GM18870 (cell line): Measurements from ENCODE around the gene DALRD3.
A peak's percentile ranks its signal among the peaks of the same experiment; 100 is the strongest.

ENCODE experiments used
- ATAC-seq: cut with Tn5 transposase; IDR thresholded peaks from one replicate; pipeline ENCODE4 v1.9.1; 2021; ENCODE audit warnings: moderate library complexity; ENCODE audit not compliant: unreplicated experiment

The DALRD3 gene, protein sequence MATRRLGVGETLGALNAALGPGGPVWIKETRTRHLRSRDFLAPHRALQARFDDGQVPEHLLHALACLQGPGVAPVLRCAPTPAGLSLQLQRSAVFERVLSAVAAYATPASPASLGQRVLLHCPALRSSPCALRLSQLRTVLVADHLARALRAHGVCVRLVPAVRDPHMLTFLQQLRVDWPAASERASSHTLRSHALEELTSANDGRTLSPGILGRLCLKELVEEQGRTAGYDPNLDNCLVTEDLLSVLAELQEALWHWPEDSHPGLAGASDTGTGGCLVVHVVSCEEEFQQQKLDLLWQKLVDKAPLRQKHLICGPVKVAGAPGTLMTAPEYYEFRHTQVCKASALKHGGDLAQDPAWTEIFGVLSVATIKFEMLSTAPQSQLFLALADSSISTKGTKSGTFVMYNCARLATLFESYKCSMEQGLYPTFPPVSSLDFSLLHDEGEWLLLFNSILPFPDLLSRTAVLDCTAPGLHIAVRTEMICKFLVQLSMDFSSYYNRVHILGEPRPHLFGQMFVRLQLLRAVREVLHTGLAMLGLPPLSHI

DNA sequence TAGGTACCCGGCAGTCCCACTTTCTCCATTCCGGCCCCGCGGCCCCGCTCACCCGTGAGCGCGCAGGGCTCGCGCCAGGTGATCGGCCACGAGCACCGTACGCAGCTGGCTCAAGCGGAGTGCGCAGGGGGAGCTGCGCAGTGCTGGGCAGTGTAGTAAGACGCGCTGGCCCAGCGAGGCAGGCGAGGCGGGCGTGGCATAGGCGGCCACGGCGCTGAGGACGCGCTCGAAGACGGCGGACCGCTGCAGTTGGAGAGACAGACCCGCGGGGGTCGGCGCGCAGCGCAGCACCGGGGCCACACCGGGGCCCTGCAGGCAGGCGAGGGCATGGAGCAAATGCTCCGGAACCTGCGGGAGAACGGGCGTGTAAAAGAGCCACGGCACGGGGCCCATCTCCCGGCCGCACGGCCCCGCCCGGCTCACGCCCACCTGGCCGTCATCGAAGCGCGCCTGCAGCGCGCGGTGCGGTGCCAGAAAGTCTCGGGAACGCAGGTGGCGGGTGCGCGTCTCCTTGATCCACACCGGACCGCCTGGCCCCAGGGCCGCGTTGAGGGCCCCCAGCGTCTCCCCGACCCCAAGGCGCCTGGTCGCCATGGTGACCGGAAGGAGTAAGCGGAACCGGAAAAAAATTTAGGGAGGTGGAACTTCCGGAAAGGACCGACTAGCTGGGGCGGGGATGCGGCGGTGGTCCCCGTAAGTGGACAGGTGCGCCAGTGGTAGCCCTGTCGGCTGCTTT is at the start of gene DALRD3:
Gene DALRD3 (minus strand): TSS at position 610 of the 736 bp plus-strand sequence. CDS start 16 bp downstream, at position 594.
- no peak for ATAC-seq

DNA sequence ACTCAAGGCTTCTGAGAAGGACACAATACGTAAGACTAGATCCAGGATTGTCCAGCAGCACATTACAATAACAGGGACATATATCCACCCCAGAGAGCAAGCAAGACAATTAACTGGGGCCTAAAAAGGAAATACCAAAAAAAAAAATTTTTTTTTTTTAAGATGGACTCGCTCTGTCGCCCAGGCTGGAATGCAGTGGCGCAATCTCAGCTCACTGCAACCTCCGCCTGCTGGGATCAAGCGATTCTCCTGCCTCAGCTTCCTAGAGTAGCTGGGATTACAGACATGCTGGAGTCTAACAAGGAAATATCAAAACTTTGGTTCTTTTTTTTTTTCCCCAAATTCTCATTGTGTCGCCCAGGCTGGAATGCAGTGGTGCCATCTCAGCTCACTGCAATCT is 39.6 kb upstream of the DALRD3 start:
- ATAC-seq = no peak

DNA sequence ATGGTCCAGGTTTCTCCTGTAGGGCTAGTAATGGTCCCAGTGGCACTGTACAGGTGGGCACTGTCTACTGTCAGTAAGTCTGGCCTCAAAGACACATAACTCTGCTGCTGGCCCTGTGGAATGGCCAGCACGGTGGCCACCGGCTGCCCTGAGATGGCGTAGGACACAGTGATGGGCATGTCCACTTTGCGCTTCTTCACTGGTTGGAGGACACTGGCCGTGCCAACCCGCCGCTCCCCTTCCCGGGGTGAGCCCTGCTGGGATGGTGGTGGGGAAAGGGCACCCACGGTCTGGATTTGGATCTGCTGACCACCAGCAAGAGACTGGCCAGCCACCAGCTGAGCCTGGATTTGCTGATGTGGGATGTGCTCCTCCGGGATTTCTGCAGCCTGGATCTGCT is 38.9 kb upstream of the DALRD3 start:
- no peak for ATAC-seq

DNA sequence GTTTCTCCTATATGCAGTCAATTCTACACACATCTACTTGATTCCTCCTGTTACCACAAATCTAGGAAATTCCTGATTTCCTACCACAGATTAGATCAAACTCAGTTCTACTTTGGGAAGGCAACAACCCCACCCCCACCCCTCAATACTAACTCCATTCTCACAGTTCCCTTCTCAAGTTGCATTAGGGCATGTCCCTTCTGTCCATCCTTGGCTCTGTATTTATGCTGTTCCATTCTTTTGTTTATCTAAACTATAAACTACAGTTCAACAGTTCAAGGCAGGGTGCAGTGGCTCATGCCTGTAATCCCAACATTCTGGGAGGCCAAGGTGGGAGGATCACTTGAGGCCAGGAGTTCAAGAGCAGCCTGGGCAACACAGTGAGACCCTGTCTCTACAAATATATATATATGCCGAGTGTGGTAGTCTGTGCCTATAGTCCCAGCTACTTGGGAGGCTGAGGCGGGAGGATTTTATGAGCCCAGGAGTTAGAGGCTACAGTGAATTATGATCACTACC is 36.0 kb upstream of the DALRD3 start:
- ATAC-seq = no peak

DNA sequence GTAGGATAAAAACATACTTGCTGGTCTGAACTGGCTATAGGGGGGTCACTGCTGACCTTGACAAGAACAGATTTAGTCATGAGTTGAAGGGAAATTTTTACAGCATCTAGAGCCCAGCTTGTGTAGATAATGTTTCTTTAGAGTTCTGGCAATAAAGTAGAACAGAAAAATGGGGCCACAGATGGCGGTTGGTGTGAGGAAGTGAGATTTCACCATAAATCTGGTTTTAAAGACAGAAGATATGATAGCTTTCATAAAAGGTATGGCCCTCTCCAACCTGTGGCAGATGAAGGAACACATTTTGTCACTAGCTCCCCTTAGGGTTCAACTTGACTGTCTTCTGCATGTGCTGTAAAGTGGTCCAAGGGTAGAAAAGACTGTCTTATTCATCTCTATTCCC is 35.2 kb upstream of the DALRD3 start:
- ATAC-seq = no peak

DNA sequence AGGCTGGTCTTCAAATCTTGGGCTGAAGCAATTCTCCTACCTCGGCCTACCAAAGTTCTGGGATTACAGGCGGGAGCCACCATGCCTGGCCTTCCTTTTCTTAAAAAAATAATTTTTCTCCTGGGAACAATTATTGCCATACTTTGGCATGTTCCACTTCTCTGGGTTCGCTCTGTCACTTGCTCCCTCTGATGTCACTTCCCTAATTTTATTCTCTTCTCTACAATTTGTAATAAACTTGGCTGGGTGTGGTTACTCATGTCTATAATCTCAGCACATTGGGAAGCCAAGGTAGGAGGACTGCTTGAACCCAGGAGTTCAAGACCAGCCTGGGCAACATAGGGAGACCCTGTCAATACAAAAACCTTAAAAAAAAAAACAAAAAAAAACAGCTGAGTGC is 16.9 kb upstream of the DALRD3 start:
- ATAC-seq = no peak

DNA sequence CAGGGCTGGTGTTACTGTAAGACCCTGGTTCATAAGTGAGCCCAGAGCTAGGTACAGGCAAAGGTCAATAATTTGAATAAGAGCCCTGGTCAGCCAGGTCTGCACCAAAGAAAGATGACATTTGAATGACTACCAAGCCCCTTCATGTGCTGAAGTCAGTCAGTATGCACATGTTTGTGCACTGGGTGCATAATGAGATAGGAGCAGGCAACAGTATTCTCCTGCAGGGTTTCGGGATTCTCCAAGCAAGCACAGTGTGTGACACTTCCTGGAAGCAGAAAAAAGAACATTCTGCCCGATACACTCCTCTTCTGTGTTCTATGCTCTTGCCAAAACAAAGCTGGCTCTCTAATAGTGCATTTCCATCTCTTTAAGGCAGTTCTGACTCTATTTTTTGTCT is 16.3 kb upstream of the DALRD3 start:
- no peak for ATAC-seq

DNA sequence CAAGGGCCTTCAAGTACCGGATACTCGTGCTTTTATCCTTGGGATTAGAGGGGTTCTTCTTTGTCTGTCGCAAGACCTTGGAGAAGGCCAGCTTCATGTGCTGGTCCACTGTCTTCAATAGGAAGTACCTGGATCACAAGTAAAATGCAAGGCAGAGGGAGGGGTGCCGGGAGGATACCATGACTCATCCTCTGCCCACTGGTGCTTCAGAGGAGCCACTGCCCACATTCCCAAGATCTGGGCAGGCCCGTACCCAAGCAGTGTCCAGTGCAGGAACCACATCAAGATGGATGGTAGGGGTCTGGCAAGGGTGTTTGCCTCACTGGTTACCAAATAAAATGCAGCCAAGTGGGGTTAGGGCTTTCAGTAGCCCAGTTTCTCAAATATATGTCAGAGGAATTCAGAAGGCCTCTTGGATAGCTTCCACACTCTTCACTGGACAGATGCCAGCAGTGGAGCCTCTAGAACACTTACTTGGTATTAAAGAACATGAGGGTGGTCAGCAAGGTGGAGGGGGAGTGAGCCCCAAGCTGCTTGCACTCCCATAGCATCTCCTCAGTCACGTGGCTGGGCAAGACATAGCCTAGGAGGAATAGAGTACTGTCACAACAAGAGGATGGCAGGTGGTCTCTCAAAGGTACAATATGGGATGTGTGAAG is 14.4 kb upstream of the DALRD3 start:
- no peak for ATAC-seq

DNA sequence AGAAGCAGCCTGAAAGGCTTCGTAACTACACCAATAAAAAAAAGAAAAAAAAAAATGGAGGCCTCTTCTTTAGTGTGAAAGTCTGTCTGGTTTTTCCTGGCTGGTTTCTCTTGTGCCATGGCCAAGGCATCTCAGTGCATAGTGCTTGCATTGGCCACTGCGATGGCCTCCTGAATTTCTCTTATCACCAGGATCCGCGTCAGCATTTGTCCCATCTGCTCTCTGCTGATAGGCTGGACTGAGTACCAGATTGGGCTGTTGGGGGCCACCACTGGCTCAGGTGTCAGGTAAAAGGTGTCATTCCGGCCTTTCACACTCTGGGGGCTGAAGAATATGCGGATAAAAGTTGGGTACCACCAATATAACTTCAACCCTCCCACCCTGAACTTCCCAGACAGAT is 11.9 kb upstream of the DALRD3 start:
- ATAC-seq = no peak

DNA sequence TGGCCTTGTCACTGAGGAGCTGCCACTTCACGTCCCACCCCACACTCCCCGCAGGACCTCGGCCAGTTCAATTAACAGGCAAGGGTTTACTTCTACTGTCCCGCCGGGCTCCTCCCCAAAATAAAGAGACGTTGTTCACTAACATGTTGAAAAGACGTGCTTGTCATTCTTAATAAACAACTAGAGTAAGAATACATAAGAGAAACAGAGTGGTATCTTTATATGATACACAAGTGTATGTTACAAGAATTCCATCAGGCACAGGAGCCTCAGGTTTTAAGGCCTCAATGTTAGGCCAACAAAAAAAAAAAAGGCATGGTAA is 11.1 kb upstream of the DALRD3 start:
- ATAC-seq = no peak

DNA sequence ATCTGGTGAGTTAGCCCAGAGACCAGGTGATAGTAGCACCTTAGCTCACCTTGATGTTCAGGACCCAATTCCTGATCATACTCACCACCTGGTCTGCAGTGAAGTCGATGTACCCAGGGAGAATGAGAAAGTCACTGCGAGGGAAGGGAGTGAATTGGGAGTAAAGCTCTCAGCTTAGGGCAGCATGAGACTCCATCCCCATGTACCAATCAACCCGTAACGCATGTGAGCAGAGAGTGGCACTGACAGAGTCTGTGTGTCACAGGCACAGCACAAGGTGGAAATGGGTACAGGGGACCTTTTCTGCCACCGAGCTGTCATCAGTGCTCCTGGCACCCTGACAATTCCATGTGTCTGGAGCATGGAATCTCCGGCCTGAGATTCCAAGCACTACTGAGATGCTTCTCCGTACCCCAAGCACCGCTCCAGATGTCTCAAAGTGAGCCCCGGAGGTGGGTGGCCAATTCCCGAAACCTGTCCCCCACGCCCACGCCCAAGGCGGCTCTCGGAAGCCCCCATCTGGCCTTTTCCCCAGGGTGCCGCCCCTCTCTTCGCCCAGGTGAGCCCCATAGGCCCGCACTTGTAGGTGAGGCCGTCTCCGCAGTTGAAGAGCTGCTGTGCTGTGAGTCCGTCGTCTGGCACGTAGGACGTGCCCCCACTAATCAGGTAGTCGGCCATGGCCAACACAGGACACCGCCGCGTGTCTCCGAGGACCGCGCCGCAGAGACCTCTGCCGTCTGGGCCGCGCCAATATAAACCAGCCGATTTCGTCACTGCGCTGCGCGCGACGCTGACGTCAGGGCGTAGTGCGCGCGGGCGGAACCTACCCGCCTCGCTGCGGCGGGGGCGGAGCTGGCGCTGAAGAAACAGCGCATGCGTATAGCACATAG is 10.5 kb upstream of the DALRD3 start, which contains the start of gene IMPDH2:
Gene IMPDH2 (minus strand): TSS at position 726 of the 890 bp plus-strand sequence. CDS start 48 bp downstream, at position 678.
- peak; percentile 63 for ATAC-seq

DNA sequence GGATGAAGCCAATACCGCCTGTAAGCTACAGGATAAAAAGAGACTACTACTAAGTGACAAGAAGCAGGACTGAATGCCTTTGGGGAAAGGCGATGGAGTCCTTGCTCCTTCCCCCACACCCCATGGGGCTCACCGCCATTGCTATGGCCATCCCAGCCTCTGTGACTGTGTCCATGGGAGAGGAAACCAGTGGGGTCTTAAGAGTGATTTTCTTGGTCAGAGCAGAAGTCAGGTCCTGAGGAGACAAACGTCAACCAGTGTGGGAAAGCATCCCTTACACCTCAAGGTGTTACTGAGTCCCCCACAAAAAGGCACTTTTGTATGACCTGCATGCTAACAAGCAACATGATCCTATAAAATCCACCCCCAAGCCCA is 9.9 kb upstream of the DALRD3 start:
- no peak for ATAC-seq

DNA sequence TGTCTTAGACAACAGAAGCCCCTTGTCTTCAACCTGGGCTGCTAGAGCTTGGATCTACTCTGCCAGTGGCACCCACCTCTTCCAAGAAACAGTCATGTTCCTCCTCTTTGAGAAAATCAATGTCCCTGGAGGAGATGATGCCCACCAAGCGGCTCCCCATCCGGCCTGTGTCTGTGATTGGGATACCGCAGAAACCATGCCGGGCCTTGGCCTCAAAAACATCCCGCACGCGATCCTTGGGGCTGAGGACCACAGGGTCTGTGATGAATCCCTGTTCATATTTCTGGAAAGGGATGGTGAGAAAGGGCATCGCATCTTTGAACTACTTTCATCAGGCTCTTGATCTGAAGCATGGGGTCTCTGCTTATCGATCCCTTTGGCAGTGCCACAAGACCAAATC is 9.3 kb upstream of the DALRD3 start:
- ATAC-seq = no peak

DNA sequence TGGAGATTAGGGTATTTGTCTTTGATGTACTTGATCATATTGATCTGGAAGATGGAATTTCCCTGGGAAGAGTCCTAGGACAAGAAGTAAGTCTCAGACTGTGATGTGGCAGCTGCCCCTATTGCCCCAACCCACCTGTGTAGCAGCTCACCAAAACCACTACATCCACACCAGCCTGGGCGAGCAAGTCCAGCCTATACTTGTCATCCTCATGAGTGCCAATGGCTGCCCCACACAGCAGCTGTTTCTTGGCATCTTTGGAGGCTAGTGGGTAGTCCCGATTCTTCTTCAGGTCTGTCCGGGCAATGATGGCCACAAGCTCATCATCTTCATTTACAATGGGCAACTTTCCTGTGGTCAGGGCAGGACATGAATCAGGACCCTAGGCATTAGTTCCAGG is 8.2 kb upstream of the DALRD3 start:
- ATAC-seq = no peak

DNA sequence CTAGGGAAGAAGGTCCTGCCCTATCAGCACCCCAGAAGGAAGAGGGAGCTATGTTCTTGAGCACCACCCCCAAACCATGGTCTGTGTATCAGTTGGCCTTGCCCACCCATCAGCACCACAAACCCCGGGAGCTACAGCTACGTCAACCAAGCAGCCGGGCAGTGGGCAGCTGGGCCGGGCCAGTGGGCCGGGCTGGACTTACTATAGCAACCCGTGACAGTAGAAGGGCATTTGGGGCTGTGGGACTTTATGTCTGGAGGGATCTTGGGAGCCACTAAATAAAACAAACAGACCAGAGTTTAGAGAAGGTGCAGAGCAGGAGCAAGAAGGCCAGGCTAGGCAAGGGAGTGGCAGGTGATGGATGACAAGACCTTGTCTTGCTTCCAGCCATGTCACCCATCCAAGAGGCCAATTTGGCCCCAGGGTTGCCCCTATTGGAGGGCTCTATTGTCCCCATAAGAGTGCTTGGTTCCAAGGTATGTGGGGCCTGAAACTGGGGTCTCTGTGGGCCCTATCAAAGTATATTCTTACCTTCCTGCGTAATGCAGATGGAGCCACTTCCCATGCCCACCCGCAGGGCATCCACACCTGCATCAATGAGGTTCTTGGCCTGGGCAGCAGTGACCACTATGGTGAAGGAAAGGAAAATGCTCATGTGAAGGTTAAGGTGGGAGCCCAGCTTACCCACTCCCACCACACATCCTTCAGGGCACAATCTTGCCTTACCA is 7.6 kb upstream of the DALRD3 start:
- ATAC-seq = no peak

DNA sequence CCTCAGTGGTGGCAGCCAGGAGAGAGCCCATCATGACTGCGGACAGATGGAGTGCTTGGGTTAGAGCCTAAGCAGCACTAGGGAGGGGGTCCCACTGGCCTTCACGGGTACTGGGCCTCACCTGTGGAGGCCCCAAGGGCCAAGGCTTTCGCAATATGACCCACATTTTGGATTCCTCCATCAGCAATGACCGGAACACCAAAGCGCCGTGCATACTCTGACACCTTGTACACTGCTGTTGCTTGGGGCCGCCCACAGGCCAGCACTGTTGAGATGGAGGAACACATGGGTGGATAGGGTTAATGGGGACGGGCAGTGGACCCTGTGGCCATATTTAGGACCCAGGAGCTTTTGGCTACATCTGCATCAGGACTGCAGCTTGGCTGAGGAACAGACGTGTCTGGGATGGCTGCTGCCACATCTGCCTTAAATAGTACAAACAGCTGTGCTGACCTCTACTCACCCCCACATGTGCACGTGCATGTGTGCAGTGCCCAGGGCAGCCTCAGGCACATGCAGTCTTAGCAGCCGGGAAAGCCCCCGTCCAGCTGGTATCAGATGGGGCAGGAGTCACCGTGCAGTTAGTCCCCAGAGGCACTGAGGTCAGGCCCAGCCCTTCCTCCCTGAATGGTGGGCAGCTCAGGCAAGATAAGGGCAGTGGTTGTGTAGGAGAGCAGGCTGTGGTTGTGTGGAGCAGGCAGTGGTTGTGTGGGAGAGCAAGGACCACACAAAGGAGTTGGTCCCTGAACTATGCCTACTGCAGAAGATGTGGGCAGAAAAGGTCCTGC is 6.8 kb upstream of the DALRD3 start:
- ATAC-seq = no peak

DNA sequence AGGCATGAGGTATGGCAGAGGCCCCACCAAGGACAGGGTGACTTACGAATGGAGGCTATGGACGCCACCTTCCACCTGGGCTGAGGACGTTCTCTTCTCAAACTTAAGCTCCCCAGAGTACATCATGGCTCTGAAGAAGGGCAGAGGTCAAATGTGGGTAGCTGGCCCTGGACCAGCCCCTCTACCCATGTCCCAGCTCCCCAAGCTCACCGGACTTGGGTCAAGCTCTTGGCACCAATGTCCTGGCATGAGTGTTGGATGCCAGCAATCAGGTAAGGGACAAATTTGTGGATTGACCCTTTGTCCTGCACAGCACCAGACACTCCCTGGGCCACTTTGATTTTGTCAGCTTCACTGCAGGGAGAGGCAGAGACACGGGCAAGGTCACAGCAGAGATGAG is 6.1 kb upstream of the DALRD3 start:
- ATAC-seq = no peak

DNA sequence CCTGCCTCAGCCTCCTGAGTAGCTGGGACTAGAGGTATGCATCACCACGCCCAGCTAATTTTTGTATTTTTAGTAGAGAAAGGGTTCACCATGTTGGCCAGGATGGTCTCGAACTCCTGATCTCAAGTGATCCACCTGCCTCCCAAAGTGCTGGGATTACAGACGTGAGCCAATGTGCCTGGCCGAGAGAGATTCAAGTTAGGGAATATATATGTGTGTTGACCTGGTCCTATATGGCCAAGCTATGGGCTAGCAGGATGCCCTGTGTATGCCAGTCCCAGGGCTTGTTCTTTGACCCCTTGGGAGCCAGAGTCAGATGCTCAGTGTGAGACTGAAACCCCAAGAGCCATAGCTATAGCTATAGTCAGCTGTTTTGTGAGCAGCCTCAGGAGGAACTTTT is 5.4 kb upstream of the DALRD3 start:
- no peak for ATAC-seq

DNA sequence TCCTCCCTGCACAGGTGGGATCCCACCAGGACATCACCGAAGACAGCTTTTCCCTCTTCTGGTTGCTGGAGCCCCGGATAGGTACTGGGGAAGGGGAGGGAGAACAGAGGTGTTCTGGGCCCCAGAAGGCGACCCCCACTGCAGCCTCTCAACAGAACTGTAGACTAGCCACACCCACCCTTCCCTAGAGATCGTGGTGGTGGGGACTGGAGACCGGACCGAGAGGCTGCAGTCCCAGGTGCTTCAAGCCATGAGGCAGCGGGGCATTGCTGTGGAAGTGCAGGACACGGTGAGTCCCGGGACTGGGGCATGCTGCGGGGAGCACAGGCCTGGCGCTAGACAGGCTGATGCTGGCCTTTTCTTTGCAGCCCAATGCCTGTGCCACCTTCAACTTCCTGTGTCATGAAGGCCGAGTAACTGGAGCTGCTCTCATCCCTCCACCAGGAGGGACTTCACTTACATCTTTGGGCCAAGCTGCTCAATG is 4.3 kb upstream of the DALRD3 start:
- ATAC-seq = no peak
